ENCODE data around the gene UFD1. TPM values are rescaled to one million over a fixed set of nuclear protein-coding genes. Genes with fewer than 3 reads are reported as not detected.

Gene UFD1
- total and polyA plus RNA-seq, 2 of the 4 experiments (the other 2 are of a cell fraction), result 149 to 152 TPM

DNA sequence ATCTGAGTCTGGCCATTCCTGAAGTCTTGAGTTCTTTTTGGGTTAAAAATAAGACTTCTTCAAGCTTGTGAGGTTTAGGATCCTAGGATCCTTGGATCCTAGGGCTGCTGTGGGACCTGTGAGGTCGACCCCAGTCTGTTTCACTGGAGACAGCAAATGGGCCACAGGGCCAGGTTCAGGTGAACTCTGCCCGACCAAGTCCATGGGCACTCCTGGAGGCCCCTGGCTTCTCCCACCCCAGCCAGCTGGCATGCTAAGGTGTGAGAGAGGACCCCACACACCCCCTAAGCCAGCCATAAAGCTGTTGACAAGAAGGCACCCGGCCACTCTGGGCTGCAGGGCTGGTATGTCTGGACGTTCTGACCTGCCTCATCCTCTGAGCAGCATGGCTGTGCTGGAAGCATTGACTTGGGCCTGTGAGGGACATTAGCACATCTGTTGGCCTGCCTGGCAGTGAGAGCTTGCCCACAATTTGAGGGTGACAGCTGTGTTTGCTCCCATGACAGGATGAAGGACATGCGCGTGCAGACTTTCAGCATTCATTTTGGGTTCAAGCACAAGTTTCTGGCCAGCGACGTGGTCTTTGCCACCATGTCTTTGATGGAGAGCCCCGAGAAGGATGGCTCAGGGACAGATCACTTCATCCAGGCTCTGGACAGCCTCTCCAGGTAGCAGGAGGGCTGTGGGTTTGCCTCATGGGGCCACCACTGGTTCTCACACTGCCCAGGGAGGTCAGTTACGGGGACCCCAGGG is 29.2 kb upstream of the UFD1 start:
- Histone ChIP-seq H3K4me3 (ENCODE audit: insufficient read depth, low read depth, low read length) (no peak overlapping the region), H2BK20ac (ENCODE audit: low read depth, low read length) (no peak overlapping the region), H3K4me2 (ENCODE audit: low read depth, low read length) (no peak overlapping the region), H3K56ac (ENCODE audit: extremely low read depth, insufficient read depth, low read length) (no peak overlapping the region), H3K4me1 (ENCODE audit: control insufficient read depth, insufficient read depth, low read length) (no peaks in the 10 kb centered on the region), H2AK5ac (ENCODE audit: low read depth, low read length) (no peak overlapping the region), H2AFZ (replicated peaks; ENCODE audit: low read length, poor library complexity) (no peak overlapping the region), H4K20me1 (ENCODE audit: insufficient read depth, low read length) (no peaks in the 10 kb centered on the region; the same call in 1 of the 2 replicates), H3K4ac (ENCODE audit: low read depth, low read length) (no peak overlapping the region), H4K91ac (ENCODE audit: insufficient read depth, low read depth, low read length) (no peak overlapping the region), H3K9me3 (ENCODE audit: control insufficient read depth, insufficient read depth, low read length) (no peaks in the 10 kb centered on the region), H3K9ac (ENCODE audit: low read depth, low read length) (no peak overlapping the region), H3K23ac (ENCODE audit: low read depth, low read length) (no peak overlapping the region), H4K8ac (ENCODE audit: low read depth in 2 of 2, low read length in 2 of 2) (no peak overlapping the region), H2AK9ac (replicated peaks; ENCODE audit: low read depth, low read length, poor library complexity) (peak overlapping the region; percentile 3), H2BK5ac (ENCODE audit: low read depth, low read length, poor library complexity, severe bottlenecking) (no peak overlapping the region), H3K36me3 (ENCODE audit: control insufficient read depth, insufficient read depth, low read length) (peaks cover 2% of the 10 kb centered on the region; the same call in 1 of the 2 replicates), H2BK15ac (ENCODE audit: low read depth, low read length) (no peak overlapping the region), H3K14ac (replicated peaks; ENCODE audit: low read depth, low read length) (no peak overlapping the region), H3K27ac (ENCODE audit: insufficient read depth, low read length) (no peak overlapping the region), H3K9me1 (ENCODE audit: insufficient read depth, low read length) (no peaks in the 10 kb centered on the region), H3K79me1 (ENCODE audit: low read depth in 1 of 2, low read length in 2 of 2) (no peaks in the 10 kb centered on the region), H2BK120ac (ENCODE audit: low read depth, low read length) (no peak overlapping the region), H3K18ac (ENCODE audit: low read depth, low read length) (no peak overlapping the region), H4K5ac (ENCODE audit: low read depth, low read length) (no peak overlapping the region), H3K27me3 (ENCODE audit: control insufficient read depth, insufficient read depth, low read length) (no peaks in the 10 kb centered on the region)
- intact Hi-C loops (cut with micrococcal nuclease) (no loop called here), in situ Hi-C loops (cut with MboI; ENCODE audit: low sequenced_read_pairs) (no loop called here), dilution Hi-C loops (cut with HindIII; ENCODE audit: low sequenced_read_pairs, unreplicated experiment) (no loop called here)
- CTCF ChIA-PET, result no interaction called here
- ATAC-seq (ENCODE audit: low read depth) (no peak), DNase-seq (no peak)
- no peak for TF ChIP-seq FOS (IDR thresholded peaks at IDR 0.05; ENCODE audit: low read depth, low read length)
- no peak for TF ChIP-seq POLR2A (IDR thresholded peaks at IDR 0.05; ENCODE audit: low read depth, low read length)
- no peak for TF ChIP-seq RFX5 (IDR thresholded peaks at IDR 0.05; ENCODE audit: low read depth, low read length)
- TF ChIP-seq SMC3 (IDR thresholded peaks at IDR 0.05; ENCODE audit: low read depth, low read length), result no peak
- TF ChIP-seq, protein P1, sequence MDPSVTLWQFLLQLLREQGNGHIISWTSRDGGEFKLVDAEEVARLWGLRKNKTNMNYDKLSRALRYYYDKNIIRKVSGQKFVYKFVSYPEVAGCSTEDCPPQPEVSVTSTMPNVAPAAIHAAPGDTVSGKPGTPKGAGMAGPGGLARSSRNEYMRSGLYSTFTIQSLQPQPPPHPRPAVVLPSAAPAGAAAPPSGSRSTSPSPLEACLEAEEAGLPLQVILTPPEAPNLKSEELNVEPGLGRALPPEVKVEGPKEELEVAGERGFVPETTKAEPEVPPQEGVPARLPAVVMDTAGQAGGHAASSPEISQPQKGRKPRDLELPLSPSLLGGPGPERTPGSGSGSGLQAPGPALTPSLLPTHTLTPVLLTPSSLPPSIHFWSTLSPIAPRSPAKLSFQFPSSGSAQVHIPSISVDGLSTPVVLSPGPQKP (IDR thresholded peaks at IDR 0.05; ENCODE audit: borderline replicate concordance, low read depth, low read length), result no peak
- TF ChIP-seq CTCF (conservative IDR thresholded peaks at IDR 0.05; ENCODE audit: low read depth, low read length), result no peak
- TF ChIP-seq RCOR1 (IDR thresholded peaks at IDR 0.05; ENCODE audit: insufficient replicate concordance, low read length), result no peak
- TF ChIP-seq BHLHE40 (IDR thresholded peaks at IDR 0.05; ENCODE audit: low read depth, low read length), result no peak
- BruUV-seq (replicated peaks), result no TSS peak
- POLR2A ChIA-PET (ENCODE audit: unreplicated experiment), result no interaction called here
- 94% methylated on average over 7 of the region's 10 CpGs; no CpG with 5 or more reads in 1 of the 2 experiments for WGBS, 2 experiments (ENCODE audit: extremely low coverage in 2 of 2, insufficient read length in 1 of 2)
